HFFc6 (cell line): ENCODE measurements around the gene ECI1. TPM values are rescaled to one million over a fixed set of nuclear protein-coding genes. Genes with fewer than 3 reads are reported as not detected.
"Not testable (repeated sequence)": the region's sequence is repeated elsewhere in the genome, so short reads cannot be mapped to it uniquely, and the experiment has no call there.

Experiments used
- DNase-seq: peaks from one replicate; pipeline ENCODE4 v3.0.0-alpha.2; 2018
- H3K27ac Mint-ChIP-seq: 2 replicates; pipeline ENCODE4 v1.8.0; 2020; ENCODE audit warnings: mild to moderate bottlenecking, mixed read lengths
- H3K27me3 Mint-ChIP-seq: 2 replicates; pipeline ENCODE4 v1.8.0; 2021; ENCODE audit warnings: mild to moderate bottlenecking, moderate library complexity, mixed read lengths; ENCODE audit not compliant: insufficient read depth
- H3K36me3 Mint-ChIP-seq: 2 replicates; pipeline ENCODE4 v1.8.0; 2021; ENCODE audit warnings: low read depth, mixed read lengths
- H3K4me1 Mint-ChIP-seq: 2 replicates; pipeline ENCODE4 v1.8.0; 2020; ENCODE audit warnings: low read depth, mixed read lengths
- H3K4me3 Mint-ChIP-seq: 2 replicates; pipeline ENCODE4 v1.8.0; 2020; ENCODE audit warnings: mild to moderate bottlenecking, moderate library complexity, mixed read lengths
- H3K9me3 Mint-ChIP-seq: 2 replicates; pipeline ENCODE4 v1.8.0; 2020; ENCODE audit warnings: mild to moderate bottlenecking, mixed read lengths
- total RNA-seq, 6 experiments: library from RNA; stranded (reverse); fragmentation: NEBNext Ultra II Directional; extraction: Animal tissue kit (Norgen Biotek cat#: 25700); gene quantifications; 2 replicates in 1 of 6; 3 replicates in 5 of 6; pipeline ENCODE4 v1.2.3, GENCODE V29; 2021
- TF ChIP-seq, protein P1 (sequence below): fragments of 200-600 bp; sonication (generic); IDR thresholded peaks from 2 replicates; pipeline ENCODE4 v1.5.0; 2021; ENCODE audit warnings: antibody characterized with exemption, mild to moderate bottlenecking

The ECI1 gene
- total RNA-seq, 6 experiments from 2014 or later, result 30.3 to 47.8 (median 35.4) TPM

DNA sequence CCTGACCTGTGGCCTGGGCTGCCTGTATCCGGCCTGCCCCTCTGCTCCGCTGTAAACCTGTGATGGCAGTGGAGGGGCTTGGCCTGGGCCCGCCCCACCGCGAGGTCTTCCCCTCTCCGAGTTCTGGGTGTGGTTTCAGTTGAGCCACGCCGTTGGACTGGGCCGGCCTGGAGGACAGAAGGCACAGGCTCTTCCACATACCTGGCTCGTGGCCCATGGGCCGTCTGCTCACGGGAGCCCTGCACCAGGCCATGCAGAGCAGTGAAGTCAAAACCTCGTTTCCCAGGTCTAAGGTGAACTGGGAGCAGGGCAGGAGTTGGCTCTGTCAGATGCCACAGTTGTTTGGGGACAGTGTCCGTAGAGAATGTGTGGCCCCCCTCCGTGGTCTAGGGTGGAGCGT is 22.1 kb upstream of the ECI1 start:
- H3K36me3 Mint-ChIP-seq, result no peaks in the 10 kb centered on the region
- peaks cover 10% of the 10 kb centered on the region for H3K4me1 Mint-ChIP-seq
- no peaks in the 10 kb centered on the region for H3K9me3 Mint-ChIP-seq
- no peak overlapping the region; the same call in 1 of the 2 replicates for H3K27ac Mint-ChIP-seq
- H3K4me3 Mint-ChIP-seq, result no peak overlapping the region
- TF ChIP-seq, protein P1, sequence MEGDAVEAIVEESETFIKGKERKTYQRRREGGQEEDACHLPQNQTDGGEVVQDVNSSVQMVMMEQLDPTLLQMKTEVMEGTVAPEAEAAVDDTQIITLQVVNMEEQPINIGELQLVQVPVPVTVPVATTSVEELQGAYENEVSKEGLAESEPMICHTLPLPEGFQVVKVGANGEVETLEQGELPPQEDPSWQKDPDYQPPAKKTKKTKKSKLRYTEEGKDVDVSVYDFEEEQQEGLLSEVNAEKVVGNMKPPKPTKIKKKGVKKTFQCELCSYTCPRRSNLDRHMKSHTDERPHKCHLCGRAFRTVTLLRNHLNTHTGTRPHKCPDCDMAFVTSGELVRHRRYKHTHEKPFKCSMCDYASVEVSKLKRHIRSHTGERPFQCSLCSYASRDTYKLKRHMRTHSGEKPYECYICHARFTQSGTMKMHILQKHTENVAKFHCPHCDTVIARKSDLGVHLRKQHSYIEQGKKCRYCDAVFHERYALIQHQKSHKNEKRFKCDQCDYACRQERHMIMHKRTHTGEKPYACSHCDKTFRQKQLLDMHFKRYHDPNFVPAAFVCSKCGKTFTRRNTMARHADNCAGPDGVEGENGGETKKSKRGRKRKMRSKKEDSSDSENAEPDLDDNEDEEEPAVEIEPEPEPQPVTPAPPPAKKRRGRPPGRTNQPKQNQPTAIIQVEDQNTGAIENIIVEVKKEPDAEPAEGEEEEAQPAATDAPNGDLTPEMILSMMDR, result no peak
- peaks cover 2% of the 10 kb centered on the region; the same call in 1 of the 2 replicates for H3K27me3 Mint-ChIP-seq
- no peak for DNase-seq

DNA sequence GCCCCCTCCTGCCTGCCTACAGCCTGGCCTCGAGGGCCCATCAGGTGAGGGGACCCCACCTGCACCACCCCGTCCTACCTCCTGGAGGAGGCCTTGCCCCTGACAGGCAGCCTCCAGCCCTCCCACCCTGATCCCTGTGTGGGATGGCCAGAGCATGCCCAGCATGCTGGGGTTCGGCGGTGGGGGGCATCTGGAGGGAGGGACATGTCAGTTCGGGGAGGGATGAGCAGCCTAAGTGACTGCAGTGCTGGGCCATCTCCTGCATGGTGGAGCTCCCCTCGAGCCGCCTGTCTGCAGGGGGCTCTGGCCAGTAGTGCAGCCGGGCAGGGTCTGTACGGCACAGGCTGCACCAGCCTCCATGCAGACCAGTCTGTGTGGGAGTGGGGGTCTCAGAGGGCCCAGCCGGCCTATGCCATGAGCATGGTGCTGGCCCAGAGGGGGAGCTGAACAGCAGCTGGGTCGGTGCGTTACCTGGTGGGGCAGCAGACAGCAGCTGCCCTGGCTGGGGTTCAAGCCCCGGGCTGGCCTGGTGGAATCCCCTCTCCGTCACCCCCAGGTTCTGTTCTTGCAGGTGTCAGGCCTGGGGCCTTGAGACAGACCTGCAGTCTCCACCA is 20.6 kb upstream of the ECI1 start:
- H3K4me3 Mint-ChIP-seq, result no peak overlapping the region
- H3K27me3 Mint-ChIP-seq, result no peaks in the 10 kb centered on the region
- H3K4me1 Mint-ChIP-seq, result peaks cover 11% of the 10 kb centered on the region
- no peak for DNase-seq
- H3K36me3 Mint-ChIP-seq, result peaks cover 2% of the 10 kb centered on the region; the same call in 1 of the 2 replicates
- H3K9me3 Mint-ChIP-seq, result no peaks in the 10 kb centered on the region
- no peak overlapping the region for H3K27ac Mint-ChIP-seq
- TF ChIP-seq, protein P1, result no peak

DNA sequence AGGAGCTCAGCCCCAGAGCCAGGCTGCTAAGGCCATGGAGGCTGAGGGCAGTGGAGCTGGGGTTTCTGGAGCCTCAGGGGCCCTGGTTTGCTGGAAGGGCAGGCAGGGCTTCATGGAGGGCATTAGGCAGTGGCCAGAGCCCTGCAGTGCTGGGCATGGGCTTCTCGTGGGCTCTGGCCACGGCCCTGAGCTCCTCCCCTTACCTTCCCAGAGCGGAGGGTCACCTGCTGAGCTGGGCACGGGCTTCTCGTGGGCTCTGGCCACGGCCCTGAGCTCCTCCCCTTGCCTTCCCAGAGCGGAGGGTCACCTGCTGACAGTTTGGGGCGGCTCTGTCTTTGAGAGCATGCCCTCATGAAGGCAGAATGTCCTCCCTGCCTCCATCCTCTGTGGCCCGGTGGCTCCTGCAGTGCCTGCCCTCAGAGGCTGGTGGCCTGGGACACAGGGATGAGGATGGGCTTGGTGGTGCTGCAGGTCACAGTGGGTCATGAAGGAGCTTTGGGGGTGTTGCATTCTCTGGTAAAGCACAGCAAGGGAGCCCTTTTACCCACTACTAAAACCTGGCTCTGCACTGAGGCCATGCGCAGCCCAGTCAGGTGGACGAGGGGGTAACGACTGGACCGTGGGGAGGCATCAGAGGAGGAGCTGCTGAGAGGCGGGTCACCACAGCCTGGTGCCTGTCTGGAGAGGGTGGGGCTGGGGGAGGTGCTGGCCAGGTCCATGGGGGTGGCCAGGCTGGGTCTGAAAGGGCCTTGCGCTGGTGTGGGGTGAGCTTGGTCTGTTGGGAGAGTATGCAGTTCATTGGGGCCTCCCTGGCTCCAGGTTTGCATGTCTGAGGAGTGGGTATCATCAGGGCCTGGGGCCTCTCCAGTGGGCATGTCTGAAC is 19.4 kb upstream of the ECI1 start:
- DNase-seq, result no peak
- Mint-ChIP-seq H3K4me3 (no peak overlapping the region), H3K9me3 (no peaks in the 10 kb centered on the region), H3K27me3 (no peaks in the 10 kb centered on the region), H3K4me1 (peaks cover 22% of the 10 kb centered on the region), H3K36me3 (peaks cover 9% of the 10 kb centered on the region), H3K27ac (no peak overlapping the region)
- TF ChIP-seq, protein P1, result no peak

DNA sequence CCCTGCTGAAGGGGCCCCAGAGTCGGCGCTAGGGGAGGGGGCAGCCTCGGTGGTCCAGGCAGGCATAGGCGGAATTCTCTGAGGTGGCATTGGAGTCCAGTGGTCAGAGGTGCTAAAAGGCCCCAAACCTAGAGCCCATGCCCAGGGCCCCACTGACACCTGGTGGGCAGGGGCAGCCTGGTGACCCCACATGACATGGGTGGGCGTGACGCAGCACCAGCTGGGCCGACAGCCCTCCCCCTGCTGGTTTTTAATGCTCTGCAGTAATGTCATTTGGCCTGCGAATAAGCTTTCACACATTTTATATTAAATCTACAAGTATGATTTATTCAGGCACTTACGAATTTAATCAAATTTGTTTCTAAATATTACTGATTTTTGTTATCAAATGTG is 18.7 kb upstream of the ECI1 start:
- H3K27me3 Mint-ChIP-seq, result no peaks in the 10 kb centered on the region
- peaks cover 13% of the 10 kb centered on the region for H3K36me3 Mint-ChIP-seq
- TF ChIP-seq, protein P1, result peak; percentile 43
- no peak overlapping the region for H3K27ac Mint-ChIP-seq
- no peak for DNase-seq
- no peaks in the 10 kb centered on the region for H3K9me3 Mint-ChIP-seq
- peak overlapping the region; percentile 91; the same call in 1 of the 2 replicates for H3K4me3 Mint-ChIP-seq
- peaks cover 30% of the 10 kb centered on the region for H3K4me1 Mint-ChIP-seq

DNA sequence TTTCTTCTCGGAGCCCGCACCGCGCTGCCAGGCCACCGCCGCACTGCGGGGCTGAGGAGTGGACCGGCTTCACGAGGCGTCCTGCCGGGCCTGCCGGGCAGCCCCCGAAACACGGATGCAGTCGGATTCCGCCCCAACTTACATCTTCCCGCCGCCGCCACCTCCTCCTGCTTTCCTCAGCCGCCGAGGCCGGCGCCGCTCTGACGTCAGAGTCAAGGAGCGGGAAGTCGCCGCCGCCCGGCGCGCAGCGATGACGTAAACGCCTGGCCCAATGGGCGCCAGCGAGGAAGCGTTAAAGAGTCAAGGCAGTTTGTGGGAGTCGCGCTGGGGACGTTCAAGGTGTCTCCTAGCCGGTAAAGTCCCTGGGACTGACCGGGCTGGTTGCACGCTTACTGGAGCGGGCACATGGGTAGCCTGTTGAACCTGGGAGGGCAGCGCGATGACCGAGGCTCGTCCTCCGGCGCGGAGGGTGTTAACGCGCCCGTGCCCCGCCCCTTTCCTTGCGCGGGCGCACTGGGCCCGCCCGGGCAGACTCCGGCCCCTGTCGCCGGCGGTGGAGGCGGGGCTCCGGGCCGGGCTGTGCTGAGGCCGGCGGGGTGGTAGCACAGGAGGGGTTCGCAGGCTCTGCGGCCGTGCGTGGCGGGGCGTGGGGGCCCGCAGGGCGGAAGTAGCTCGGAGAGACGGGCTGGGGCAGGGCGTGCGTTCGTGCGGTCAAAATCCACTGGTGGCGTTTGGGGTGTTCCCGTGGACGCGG is 16.7 kb upstream of the ECI1 start, which contains the start of gene RNPS1:
TSS of gene RNPS1 (minus strand) at position 214 of the 754 bp plus-strand sequence. CDS start 3,483 bp downstream, outside the sequence.
- Mint-ChIP-seq H3K9me3 (no peaks in the 10 kb centered on the region), H3K4me3 (peak within 1 kb of the TSS; percentile 91), H3K27ac (peak within 1 kb of the TSS; percentile 97), H3K27me3 (no peaks in the 10 kb centered on the region), H3K36me3 (peaks cover 24% of the 10 kb centered on the region), H3K4me1 (peaks cover 42% of the 10 kb centered on the region)
- peak; percentile 91 for DNase-seq
- TF ChIP-seq, protein P1, result no peak

DNA sequence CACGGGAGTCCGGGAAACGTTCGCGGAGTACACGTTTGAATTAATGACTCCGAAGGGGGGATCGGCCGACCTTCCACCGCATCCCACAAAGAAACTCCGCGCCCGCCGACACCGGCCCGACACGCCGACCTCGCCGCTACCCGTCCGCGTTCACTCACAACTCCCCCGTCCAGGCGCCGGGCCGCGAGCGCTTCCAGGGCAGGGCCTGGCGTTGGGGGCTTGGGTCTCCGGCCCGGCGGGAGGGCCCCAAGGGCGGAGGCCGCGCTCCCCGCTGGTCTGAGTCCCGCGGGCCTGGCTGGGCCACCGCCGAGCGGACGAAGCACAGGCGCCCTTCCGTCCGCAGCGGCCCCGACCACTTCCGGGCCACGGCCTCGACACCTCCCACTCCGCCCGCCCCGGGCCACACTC is 16.1 kb upstream of the ECI1 start:
- not testable (repeated sequence) for H3K27me3 Mint-ChIP-seq, H3K9me3 Mint-ChIP-seq, DNase-seq
- Mint-ChIP-seq H3K36me3 (peaks cover 29% of the 10 kb centered on the region), H3K4me3 (peak overlapping the region; percentile 91), H3K4me1 (peaks cover 42% of the 10 kb centered on the region), H3K27ac (peak overlapping the region; percentile 97)

DNA sequence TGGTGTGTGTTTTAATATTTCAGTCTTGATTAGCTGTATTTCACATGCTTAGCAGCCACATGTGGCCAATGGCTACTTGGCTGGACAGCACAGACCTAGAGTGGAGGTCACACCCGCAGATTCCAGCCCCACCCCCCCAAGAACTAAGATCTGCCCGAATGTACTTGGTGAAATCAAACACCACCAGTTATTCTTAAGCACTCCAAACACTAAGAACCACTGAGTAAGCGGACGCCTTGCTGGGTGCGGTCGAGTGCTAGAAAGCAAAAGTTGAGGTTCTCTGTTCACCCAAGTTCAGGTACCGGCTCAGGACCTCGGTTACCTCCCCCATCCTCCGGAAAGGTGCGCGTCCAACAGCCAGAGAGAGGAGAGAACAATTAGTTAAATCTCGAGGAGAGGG is 15.5 kb upstream of the ECI1 start:
- Mint-ChIP-seq H3K4me3 (peak overlapping the region; percentile 91), H3K36me3 (peaks cover 35% of the 10 kb centered on the region), H3K4me1 (peaks cover 42% of the 10 kb centered on the region), H3K27ac (peak overlapping the region; percentile 97)
- H3K9me3 Mint-ChIP-seq, H3K27me3 Mint-ChIP-seq: not testable (repeated sequence)
- peak; percentile 3 for DNase-seq

DNA sequence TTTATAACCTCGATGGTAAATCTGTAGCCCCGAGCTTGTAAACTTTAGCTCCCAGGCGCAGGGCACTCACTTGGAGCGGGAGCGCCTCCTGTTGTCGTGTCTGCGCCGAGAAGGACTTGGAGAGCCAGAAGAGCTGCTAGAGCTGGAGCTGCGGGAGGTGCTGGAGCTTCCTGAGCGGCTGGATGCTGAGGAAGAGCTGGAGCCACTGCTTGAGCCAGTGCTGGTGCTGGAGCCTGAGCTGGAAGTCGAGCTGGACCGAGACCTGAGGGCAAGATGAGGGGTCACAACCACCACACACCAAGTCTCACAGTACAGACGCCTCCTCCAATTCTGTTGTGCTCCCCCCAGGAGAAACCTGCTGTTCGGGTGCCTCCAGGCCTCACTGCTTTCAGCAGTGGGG is 11.6 kb upstream of the ECI1 start:
- not testable (repeated sequence) for H3K4me3 Mint-ChIP-seq, H3K27me3 Mint-ChIP-seq, DNase-seq, H3K9me3 Mint-ChIP-seq
- H3K27ac Mint-ChIP-seq, result peak overlapping the region; percentile 23; the same call in 1 of the 2 replicates
- peaks cover 32% of the 10 kb centered on the region for H3K4me1 Mint-ChIP-seq
- H3K36me3 Mint-ChIP-seq, result peaks cover 41% of the 10 kb centered on the region
